HG02885 (cell line): ENCODE data around the gene ZSWIM9.
A peak's percentile ranks its signal among the peaks of the same experiment; 100 is the strongest.

Source experiments
- ATAC-seq: cut with Tn5 transposase; IDR thresholded peaks from one replicate; pipeline ENCODE4 v1.9.1; 2021; ENCODE audit warnings: mild to moderate bottlenecking; ENCODE audit not compliant: unreplicated experiment, poor library complexity

Gene ZSWIM9

GRCh38 chr19:48171710-48172109 lies 1.2 kb downstream of the ZSWIM9 start:
- ATAC-seq = no peak

GRCh38 chr19:48174445-48175030 lies 4.1 kb downstream of the ZSWIM9 start:
- ATAC-seq = no peak

- ATAC-seq = no peak
Observed at GRCh38 chr19:48175578-48175977, 5.1 kb downstream of the ZSWIM9 start.

GRCh38 chr19:48176226-48176625 lies 5.7 kb downstream of the ZSWIM9 start:
- no peak for ATAC-seq

- ATAC-seq = no peak
Observed at GRCh38 chr19:48181505-48181904, 11.0 kb downstream of the ZSWIM9 start.

GRCh38 chr19:48182434-48182833 lies 12.0 kb downstream of the ZSWIM9 start:
- no peak for ATAC-seq

- no peak for ATAC-seq
Observed at GRCh38 chr19:48183356-48183755, 12.9 kb downstream of the ZSWIM9 start.

GRCh38 chr19:48186015-48186414 lies 15.5 kb downstream of the ZSWIM9 start:
- no peak for ATAC-seq

- ATAC-seq = no peak
Observed at GRCh38 chr19:48186541-48186991, 16.1 kb downstream of the ZSWIM9 start.

GRCh38 chr19:48190288-48190884 lies 19.9 kb downstream of the ZSWIM9 start:
- ATAC-seq = no peak

GRCh38 chr19:48190885-48191284 lies 20.4 kb downstream of the ZSWIM9 start:
- ATAC-seq = no peak

- ATAC-seq = no peak
Observed at GRCh38 chr19:48192750-48193149, 22.3 kb downstream of the ZSWIM9 start.

- ATAC-seq = no peak
Observed at GRCh38 chr19:48194041-48194843, 23.8 kb downstream of the ZSWIM9 start.

GRCh38 chr19:48194844-48195830 lies 24.7 kb downstream of the ZSWIM9 start:
- no peak for ATAC-seq

GRCh38 chr19:48196321-48196763 lies 25.9 kb downstream of the ZSWIM9 start:
- no peak for ATAC-seq

GRCh38 chr19:48196933-48197665 lies 26.6 kb downstream of the ZSWIM9 start:
- ATAC-seq = no peak

- ATAC-seq = no peak
Observed at GRCh38 chr19:48203222-48203793, 32.8 kb downstream of the ZSWIM9 start.

GRCh38 chr19:48203794-48204628 lies 33.5 kb downstream of the ZSWIM9 start:
- ATAC-seq = peak; percentile 90
